NCI-H345 (cell line): ENCODE data around the gene EP400.

ENCODE experiments used
- DNase-seq: peaks from one replicate; lab custom pipeline; 2025; lab: John Stamatoyannopoulos, UW

Gene EP400

DNA sequence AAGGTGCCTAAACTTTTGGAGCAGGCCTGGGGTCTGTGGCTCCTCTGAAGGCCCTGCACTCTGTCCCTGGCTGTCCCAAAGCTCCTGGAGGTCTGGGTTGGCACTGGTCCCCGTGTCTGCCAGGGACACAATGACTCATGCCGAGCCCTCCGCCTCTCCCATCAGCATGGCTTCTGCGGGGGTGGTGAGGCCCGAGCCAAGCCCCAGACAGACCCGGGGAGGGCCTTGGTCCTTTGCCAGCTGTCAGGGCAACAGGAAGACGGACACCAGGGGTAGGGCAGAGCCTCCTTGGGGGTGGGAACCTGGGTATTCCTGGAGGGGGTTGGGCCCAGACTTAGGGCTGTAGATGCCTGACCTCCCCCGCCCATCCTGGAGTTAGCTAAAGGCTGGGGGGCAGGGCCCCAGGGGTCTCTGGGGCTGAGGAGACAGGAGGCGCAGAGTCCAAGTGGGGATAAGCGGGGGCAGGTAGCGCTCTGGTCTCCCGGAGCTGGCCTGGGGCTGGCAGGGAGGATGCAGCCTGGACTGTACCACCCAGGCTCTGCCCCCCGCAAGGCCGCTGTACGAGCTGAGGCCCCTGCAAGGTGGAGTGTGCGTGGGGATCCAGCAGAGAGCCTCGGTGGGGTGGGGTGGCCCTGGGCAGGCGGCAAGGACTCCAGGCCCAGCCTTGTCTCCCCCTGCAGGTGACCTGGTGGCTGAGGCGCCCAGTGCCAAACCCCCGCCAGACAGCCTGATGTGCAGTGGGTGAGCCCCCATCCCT lies 37.0 kb upstream of the EP400 start:
- no peak for DNase-seq

DNA sequence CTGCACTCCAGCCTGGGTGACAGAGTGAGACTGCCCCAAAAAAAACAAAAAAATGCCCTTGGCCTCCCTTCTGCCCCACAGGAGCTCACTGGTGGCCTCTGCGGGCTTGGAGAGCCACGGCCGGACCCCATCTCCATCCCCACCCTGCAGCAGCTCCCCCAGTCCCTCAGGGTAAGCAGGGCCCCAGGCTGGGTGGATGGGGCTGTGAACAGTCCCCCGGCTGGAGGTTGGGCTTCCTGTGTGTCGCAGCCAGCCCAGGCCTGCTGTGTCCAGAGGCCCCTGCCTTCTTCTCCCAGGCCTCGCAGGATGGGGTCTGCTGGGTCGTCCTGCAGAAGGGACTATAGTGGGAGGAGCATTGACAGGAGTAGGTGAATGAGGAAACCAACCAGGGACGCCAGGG lies 36.1 kb upstream of the EP400 start:
- no peak for DNase-seq

DNA sequence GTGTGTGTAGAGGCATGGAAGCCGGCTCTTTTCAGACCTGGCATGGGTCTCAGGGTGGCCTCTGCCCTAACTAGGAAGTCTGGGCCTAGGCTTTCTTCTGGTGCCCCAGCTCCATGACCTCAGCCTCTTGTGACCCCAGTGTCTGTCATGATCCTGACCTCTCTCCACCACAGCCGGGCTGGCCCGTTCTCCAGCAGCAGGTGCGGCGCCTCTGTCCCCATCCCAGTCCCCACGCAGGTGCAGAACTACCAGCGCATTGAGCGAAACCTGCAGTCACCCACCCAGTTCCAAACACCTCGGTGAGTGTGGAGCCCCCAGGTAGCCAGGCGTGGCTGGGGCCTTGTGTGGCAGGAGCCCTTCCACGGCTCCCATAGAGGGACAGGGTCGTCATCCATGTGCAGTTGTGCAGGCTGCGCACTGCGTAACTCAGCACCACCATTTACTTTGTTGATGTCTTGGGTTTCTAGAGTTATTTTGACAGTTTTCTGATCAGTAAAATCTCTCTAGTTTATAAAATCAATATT lies 35.5 kb upstream of the EP400 start:
- DNase-seq: no peak

DNA sequence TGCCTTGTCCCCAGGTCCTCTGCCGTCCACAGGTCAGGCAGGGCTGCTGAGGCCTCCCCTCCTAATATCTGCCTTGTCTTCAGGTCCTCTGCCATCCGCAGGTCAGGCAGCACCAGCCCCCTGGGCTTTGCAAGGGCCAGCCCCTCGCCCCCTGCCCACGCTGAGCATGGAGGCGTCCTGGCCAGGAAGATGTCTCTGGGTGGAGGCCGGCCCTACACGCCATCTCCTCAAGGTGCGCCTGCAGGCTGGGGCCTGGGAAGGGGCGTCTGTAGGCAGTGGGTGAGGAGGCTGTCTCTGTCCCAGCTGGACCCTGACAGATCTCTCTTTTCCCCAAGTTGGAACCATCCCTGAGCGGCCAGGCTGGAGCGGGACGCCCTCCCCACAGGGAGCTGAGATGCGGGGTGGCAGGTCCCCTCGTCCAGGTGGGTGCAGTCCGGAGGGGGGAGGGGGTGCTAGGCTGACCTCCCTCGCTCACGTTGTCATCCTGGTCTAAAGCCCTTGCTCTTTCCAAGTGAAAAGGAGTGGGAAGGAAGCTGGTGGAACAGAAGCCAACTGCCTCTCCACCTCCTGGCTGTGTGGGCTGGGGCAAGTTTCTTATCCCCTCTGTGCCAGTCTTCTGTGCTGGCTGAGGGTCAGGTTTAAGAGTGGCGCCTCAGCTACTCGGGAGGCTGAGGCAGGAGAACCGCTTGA lies 34.6 kb upstream of the EP400 start:
- DNase-seq: no peak

DNA sequence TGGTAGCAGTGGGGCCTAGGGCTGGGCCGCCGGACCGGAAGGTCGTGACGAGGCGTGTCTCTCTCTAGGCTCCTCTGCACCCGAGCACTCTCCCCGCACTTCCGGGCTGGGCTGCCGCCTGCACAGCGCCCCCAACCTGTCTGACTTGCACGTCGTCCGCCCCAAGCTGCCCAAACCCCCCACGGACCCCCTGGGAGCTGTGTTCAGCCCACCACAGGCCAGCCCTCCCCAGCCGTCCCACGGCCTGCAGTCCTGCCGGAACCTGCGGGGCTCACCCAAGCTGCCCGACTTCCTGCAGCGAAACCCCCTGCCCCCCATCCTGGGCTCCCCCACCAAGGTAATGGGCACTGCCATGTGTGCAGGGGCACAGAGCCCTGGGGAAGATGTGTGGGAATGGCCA lies 33.9 kb upstream of the EP400 start:
- no peak for DNase-seq

DNA sequence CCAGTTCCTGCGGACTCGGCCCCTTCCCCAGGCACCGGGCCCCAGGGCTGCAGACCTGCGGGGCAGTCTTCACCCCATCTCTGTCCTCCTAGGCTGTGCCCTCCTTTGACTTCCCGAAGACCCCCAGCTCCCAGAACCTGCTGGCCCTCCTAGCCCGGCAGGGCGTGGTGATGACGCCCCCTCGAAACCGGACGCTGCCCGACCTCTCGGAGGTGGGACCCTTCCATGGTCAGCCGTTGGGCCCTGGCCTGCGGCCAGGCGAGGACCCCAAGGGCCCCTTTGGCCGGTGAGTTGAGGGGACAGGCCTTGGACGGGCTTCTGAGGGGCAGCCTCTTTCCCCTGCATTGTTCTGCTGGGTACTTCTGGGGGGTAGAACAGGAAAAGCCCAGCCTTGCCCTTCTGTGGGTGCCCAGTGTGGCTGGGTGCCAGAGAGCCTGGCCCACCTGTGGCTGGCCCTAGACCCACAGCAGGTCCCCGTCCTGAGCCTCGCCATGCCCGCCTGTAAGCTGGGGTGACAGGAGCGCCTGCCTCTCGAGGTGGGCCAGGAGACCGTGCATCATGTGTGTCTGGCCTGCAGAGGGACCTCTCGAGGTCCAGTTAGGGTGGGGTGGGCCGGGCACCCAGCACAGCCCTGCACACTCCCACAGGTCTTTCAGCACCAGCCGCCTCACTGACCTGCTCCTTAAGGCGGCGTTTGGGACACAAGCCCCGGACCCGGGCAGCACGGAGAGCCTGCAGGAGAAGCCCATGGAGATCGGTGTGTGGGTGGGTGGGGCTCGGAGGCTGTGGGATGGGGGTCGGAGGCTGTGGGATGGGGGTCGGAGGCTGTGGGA lies 33.2 kb upstream of the EP400 start:
- no peak for DNase-seq

DNA sequence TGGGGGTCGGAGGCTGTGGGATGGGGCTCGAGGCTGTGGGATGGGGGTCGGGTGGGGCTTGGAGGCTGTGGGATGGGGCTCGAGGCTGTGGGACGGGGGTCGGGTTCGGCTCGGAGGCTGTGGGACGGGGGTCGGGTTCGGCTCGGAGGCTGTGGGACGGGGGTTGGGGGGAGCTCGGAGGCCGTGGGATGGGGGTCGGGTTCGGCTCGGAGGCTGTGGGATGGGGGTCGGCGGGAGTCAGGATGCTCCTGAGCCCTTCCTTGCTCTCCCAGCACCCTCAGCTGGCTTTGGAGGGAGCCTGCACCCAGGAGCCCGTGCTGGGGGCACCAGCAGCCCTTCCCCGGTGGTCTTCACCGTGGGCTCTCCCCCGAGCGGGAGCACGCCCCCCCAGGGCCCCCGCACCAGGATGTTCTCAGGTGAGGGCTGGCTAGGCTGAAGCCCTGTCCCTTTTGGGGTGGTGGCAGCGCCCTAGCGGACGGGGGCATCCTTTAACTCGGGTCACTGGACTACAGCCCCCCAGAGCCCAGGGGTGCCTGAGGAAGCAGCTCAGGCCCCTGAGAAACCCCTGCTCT lies 32.5 kb upstream of the EP400 start:
- no peak for DNase-seq

DNA sequence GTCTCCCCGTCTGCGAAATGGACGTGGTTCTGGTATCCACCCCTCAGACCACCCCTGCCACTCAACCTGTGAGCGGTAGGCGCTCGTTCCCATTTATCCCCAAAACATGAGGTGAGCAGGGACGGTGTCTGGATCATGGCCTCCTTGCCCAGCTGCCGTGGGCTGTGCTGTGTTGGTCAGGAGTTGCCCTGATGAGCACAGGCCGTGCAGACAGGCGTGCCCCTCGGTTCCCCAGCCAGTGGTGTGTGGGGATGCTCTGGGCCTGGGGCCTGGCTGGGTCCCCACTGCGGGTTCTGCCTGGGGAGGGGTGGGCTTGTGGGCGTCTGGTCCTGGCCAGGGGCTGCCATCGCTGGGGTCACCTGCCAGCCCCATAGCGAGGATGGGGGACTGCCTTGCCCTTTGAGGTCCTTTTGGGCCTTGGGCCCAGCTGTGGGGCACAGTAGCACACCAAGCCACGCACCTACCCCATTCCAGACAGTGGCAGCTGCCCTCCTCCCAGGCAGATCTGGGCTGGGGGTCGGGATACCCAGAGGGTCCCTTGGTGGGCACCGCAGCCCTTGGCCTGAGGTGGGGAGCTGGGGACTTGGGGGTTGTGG lies 31.9 kb upstream of the EP400 start:
- no peak for DNase-seq

DNA sequence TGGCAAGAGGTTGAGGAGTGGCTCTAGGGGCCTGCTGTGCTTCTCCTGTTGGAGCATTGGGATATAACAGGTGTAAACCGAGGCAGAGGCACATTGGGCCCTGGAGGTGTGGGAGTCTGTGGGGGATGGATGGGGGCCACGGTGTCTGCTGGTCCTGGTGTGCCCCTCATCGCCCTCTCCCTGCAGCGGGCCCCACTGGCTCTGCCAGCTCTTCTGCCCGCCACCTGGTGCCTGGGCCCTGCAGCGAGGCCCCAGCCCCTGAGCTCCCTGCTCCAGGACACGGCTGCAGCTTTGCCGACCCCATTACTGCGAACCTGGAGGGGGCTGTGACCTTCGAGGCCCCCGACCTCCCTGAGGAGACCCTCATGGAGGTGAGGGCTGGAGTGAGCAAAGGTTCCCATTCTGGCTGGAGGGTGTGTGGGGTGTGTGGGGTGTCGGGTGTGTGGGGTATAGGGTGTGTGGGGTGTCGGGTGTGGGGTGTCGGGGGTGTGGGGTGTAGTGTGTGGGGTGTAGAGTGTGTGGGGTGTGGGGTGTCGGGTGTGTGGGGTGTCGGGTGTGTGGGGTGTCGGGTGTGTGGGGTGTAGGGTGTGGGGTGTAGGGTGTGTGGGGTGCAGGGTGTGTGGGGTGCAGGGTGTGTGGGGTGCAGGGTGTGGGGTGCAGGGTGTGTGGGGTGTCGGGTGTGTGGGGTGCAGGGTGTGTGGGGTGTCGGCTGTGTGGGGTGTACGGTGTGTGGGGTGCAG lies 31.3 kb upstream of the EP400 start:
- DNase-seq: no peak

DNA sequence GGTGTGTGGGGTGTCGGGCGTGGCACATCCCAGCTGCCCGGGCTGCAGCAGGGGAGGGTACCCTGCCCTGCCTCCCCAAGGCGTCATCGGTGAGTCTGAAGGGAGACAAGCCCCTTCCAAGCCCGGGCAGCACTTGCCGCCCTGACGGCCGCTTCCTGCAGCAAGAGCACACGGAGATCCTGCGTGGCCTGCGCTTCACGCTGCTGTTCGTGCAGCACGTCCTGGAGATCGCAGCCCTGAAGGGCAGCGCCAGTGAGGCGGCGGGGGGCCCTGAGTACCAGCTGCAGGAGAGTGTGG lies 30.7 kb upstream of the EP400 start:
- no peak for DNase-seq

DNA sequence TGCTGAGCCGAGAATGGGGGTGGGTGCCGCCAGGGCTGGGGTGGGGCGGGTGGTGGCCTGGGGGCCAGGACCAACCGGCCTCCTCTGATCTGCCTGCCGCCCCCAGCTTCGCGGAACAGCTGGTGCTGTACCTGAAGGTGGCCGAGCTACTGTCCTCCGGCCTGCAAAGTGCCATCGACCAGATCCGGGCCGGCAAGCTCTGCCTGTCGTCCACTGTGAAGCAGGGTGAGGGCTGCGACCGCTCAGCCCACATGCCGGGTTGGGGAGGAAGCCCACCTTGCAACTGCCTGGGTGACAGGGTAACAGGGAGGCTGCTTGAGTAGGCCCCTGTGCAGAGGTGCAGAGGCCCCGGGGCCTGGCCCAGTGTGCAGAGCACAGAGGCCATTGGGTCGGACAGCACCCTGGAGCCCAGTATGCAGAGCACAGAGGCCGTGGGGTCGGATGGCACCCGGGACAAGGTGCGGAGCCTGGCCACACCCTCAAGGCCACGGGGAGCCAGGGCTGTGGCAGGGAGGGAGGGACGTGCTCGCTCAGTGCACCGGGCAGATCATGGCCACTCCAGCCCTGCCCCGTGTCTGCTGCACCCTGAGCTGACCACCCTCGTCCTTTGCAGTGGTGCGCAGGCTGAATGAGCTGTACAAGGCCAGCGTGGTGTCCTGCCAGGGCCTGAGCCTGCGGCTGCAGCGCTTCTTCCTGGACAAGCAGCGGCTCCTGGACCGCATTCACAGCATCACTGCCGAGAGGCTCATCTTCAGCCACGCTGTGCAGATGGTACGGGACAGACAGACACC lies 30.2 kb upstream of the EP400 start:
- no peak for DNase-seq

DNA sequence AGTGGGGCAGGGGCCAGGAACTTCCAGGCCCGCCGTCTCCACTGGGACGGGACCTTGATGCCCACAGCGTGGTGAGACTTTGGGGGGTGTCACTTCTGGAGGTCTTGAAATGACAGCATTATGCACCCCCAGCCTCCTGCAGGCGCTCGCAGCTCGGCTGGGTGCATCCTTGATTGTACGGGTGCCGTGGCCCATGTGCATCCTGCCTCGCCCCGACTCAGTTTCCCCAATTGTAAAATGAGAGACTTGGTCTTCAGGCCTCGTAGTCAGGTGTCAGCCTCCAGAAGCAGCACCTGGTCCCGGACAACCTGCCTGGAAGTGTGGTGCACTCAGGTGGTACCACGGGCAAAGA lies 29.6 kb upstream of the EP400 start:
- DNase-seq: no peak

DNA sequence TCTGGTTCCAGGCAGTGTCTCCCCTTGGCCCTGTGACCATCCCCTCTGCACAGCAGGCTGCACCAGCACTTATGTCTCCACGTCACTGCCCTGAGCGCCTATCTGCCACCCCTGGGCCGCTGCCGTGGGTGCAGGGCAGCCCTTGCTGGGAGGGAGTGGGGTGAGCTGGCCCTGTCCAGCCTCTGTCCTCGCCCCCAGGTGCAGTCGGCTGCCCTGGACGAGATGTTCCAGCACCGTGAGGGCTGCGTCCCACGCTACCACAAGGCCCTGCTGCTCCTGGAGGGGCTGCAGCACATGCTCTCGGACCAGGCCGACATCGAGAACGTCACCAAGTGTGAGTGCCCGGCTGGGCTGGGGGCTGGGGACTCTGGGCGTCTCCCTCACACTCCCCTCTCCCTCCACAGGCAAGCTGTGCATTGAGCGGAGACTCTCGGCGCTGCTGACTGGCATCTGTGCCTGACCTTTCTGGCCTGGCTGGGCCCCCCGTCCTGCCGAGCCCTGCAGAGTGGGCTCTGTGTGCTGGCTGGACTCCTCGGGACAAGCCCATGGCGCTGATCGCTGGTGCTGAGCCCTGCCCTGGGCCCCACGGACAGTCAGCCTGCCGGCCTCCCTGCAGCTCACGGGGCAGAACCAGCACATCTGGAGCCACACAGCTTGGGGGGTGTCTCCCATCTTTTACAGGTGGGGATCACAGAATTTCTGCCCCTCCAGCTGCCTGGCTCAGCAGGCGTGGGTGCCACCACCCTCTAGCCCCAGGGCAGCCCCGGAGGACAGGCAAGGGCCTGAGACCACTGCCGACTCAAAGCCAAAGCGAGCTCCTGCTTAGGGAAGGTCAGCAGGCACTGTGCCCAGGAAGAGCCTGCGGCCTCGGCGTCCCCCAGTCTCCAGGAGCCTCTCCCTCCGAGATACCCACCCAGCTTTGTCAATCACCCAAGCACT lies 28.6 kb upstream of the EP400 start:
- DNase-seq: no peak

DNA sequence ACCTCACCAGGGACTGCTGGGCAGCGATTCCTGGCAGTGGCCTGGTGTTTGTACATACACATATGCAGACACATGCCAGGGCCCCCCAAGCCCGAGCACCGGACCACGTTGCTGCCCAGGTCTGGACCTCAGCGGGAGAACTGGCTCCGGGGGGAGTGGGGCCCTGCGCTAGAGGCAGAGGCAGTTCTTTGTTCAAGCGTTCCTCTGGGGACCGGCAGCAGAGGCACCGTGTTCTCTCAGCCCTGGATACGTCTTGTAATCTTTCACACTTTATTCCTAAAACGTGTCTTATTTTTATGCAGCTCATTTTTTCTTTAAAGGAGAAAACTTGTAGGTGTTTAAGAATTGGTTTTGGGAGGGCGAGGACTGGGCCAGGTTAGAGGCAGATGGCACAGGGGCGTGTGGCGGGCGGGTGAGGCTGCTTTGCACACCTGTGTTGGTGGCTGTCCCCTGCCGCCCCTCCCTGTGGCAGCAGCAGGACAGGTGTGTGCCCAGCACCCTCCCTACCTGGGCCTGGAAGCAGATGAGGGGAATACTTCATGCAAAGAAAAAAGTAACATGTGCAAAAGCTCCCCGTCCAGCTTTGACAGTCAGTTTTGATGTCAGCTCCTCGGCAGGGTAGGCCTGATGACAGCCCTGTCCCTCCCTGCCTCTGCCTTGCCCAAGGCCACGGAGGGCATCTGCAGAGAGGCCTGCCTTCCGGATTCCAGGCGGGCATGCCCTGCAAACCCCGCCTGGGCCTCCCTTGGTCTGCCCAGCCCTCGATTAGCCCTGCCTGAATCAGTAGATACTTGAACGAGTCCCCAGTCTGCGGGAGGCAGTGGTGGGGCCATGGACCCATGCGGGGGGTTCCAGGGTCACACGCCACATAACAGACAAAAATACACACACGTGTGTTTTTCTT lies 27.6 kb upstream of the EP400 start:
- DNase-seq: no peak

DNA sequence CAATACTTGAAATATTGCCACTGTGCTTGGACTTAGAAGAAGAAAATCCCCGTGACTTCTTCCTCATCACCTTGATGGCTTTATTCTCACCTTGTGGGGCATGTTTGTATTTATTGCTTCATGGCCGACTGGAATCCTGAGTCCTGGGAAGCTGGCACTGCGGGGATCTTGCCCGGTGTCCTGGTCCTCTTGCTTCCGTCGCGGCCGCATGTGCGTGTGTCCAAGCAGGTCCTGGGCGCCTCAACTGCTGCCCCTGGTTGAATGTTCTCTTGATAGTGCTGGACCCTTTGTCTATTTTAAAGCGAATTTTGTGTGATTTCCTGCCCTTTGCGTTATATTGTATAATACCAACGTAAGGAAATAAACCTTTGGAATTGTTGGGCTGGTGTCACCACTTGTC lies 27.0 kb upstream of the EP400 start:
- DNase-seq: no peak

DNA sequence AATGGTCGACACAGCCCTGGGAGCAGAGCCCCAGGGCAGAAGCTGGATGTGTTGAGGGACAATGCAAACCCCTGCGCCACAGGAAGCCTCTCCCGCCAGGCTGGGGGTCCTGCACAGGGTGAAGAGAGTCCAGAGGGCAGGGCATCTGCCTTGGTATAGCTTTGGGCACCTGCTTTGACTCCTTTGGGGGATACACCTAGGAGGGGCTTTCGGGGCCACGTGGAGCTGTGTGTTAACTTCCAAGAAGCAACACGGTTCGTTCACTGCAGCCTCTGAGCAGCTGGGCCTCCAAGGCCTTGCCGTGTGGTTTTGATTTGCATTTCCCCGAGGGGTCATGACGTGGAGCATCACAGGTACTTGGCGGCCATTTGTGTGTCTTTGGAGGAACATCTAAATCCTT lies 26.5 kb upstream of the EP400 start:
- no peak for DNase-seq

DNA sequence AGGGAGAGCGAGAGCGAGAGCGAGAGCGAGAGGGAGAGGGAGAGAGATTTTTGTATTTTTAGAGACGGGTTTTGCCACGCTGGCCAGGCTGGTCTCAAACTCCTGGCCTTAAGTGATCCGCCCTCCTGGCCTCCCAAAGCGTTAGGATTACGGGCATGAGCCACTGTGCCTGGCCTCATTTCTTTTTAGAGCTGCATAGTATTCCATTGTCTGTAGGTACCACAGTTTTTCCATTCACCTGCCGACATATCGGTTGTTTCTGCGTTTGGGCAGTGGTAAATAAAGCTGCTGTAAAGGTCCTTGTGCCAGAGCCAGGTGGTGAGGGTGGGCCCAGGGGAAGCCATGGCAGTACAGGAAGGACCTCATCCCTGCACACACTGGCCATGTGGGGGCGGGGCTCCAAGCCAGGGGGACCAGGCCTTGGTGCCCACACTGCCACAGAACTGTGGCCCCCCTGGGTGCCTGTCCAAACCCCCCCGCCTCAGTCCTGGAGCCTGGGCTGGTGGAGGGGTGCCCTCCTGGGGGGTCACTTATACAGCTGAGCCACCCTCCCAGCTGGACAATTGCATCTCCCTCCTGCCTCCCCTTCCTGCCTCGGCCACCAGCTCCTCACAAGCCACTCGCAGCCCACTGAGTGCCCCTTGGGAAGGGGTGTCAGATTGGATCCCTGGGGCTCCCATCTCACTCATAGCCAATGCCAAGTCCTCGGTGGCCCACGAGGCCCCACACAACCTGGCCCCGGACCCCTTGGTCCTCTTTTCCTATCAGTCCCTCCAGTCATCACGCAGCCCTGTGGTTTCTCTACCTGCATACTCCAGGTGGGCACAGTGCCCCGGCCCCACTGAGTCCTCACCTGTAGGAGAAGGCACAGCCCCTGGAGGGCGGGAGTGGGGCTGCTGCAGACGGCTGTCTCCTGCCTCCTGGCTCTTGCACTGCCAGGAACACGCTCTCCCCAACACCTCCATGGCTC lies 22.3 kb upstream of the EP400 start:
- DNase-seq: no peak
